HG03025 (cell line): ENCODE measurements around the gene NOS1AP.
"Not testable (repeated sequence)": the region's sequence is repeated elsewhere in the genome, so short reads cannot be mapped to it uniquely, and the experiment has no call there.

Experiments used
- ATAC-seq: cut with Tn5 transposase; IDR thresholded peaks from one replicate; pipeline ENCODE4 v1.9.1; 2021; ENCODE audit warnings: mild to moderate bottlenecking, moderate library complexity; ENCODE audit not compliant: unreplicated experiment, low FRiP score

Gene NOS1AP

DNA sequence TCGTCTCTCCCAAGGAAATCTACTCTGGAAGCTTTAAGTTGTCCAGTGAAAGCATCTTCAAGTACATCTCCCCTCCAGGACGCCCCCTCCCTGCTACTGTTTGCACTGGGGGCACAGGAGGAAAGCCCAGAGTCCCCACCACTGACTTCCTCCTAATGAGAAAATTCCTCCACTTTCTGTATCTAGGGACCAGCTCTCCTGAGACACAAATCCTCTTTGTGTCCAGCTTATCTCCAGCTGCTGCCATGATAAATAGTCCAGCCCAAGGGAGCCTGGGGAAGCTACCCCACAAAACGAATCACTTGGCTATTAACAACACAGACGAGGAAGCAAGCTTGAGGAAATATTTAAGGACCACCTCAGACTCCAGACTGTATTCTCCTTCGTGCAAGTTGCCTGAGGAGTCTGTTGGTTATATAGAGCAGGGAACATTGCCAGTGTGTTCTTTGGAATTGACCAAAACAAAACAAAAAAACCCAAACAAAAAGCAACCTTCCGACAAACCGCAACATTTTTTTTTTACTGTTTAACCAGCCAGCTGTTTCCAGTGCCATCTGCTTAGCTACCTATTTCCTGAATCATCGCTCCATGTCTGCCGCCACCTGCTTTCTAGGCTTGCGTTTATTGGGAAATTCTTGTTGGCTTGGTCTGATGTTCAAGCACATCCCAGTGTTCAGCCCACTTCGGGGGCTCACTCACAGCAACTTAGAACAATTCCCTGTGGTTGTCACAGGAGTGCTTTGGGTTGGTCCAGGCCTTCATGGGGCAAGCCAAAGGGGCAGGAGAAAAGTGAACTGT lies 319.7 kb downstream of the NOS1AP start:
- no peak for ATAC-seq

DNA sequence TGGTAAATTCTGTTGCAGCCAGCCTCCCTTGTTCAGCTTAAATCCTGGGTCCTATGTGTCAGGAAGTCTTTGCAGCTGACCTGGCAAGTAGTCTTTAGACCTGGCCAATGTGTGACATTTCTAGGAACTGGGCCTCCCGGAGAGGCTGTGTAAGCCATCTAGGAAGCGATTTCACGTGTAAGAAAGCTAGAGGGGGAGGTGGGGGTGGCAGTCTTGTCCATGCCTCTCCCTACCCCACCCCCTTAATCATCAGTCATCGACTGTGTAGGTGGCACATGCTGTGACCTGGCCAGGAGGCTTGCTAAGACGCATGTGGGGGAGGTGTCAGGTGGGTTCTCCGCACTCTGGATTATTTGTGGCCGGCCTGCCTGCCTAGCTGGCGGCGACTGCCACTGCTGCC lies 320.5 kb downstream of the NOS1AP start:
- ATAC-seq, result no peak

DNA sequence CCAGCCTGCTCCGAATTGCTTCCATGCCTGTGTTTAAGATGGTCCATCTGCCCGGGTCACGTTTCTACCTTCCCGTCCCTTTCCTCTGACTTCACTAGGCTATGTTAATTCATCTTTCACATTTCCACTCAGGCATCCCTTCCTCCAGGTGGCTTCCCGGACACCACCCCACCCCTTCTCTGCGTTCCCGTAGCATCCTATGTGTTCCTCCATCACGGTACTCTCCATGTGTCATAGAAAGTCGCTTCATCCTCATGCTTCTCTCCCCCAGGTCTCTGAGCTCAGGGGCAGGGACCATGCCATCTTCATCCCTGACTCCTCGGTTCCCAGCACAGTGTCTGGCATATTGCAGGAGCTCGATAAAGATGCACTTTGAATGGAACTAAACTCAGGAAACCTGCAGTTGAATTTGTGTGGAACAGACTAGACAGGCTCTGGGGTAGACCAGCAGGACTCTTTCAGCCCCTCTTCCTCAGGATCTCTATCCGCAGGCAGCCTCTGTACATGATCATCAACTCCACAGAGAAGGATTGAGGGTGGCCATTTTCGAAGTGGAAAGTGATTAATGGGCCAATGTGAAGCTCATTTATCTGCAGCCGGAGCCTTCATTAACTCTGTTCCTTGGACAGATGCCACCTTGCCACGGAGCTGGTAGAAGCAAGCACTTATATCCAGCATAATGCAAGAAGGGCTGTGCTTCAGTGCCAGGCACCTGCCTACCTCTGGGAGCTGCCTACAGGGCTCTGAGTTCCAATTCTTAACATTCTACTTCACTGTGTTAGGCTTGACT lies 321.1 kb downstream of the NOS1AP start:
- ATAC-seq, result no peak

DNA sequence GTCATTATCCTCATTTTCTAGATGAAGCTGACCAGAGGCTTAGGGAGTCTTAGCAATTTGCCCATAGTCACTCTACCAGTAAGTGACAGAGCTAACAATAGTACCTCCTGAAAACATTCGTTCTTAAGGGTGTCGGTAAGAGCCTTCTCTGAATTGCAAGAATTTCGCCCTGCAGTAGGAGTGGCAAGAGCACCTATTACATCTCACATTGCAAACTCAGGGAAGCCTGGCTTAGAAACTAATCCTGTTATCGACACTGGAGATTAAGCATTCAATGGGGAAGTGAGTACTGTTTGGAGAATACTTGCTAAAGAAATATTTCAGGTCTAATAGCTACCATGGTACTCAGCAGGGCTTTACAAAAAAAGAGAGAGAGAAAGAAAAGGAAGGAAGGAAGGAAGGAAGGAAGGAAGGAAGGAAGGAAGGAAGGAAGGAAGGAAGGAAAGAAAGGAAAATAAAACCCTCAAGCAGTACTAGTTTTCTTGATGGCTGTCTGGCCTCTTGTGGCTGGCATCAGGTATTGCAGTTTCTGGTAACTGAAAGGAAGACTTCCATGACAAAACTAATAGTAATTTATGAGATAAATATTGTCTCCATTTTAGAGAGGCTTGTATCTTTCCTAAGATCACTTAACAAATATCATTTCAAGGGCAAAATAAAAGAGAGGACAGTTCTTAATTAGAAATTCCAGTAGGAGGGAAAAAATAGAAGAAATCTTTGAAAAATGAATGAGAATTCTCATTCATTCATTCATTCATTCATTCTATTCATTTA lies 322.5 kb downstream of the NOS1AP start:
- ATAC-seq, result no peak

DNA sequence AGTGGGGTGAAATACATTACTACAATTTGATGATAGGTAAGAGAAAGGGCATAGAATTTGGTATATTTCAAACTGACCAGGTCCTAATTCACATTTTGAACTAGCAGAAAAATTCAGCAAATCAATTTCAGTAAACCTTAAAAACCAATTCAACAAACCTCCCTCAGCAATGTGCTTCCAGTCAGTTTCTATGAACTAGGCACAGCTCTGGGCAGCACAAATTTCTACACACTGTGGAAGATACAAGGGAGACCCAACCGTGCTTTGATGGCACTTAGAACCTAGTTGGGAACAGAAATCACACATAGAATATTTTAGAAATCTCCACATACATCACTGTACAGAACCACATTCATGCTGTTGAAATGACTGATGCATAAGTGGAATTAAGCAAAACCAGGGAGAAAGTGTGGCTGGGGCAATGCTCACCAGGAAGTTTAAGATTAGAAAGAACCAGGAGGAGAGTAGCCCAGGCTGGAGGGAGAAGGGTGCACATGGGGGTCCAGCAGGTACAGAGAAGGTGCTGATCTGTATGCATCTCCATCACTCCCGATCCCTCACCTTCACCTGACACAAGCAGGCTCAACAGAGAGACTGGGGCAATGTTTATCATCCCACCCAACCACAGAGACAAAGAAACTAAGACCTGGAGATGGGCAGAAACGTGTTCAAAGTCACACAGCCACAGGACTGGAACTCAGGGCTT lies 326.9 kb downstream of the NOS1AP start:
- ATAC-seq, result no peak

DNA sequence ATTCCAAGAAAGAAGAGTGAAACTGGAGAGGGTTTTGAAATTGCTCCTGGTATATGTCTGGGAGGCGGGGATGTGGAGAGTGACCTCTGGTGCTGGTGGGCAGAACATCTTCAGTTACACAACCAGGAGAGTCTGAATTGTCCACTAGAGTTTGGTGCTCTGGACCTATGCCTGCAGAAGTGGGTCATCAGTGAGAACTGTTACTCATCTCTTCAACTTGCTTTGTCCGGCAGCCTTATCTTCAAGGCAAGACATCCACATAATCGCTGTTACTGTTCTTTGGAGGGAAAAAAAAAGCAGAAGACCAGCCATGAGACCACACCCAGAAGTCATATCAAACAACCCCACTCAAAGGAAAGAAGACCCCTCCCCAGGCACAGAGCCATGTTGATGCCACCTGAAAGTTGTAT lies 327.6 kb downstream of the NOS1AP start:
- no peak for ATAC-seq

DNA sequence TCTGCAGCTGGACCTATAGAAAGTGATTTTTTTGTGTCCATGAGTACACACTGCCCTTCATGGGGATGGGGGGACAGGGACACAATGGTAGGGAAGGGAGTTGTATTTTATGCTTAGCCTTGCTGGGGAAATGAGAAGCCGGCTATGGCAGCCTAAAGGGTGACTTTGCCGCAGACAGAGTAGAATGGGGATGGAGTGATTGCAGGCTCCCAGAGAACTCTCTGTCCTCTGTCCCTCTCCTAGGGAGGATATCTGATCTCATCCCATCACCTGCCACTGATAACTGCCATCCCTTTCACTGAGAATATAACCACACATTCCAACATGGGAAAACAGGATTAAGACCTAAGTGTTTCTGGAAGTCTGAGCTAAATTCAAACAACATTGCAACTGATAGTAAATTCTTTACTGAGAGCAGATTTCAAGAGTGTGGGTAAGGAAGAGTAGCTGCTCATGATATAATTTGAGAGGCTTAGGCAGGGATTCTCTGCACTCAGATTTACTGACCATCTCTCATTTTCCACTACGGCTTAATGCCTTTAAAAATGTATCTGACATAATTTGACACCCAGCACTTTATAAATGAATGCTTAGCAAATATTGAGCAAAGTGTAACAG lies 328.6 kb downstream of the NOS1AP start:
- no peak for ATAC-seq

DNA sequence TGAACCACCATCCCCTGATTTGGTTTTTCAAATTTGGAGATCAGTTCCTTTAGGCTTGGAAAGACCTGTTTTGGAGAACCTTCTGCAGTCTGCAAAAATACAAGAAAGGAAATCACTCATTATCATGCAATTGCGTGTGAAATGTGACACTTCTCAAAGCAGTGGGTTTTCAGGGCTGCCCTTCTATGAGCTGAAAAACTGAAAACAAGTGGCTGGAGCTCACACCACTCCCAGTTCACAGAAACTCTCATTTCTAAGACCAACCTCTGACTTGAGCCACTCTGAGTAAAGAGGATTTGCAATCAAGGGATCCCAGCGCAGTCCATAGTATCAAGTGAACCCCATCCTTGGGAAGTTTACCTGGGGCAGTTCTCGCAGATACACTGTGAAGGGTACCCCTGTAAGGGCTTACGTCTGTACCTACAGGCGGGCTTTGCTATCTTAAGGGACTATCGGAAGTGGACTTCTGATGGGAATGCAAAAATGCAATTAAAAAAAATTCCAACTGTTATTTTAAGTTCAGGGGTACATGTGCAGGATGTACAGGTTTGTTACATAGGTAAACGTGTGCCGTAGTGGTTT lies 329.6 kb downstream of the NOS1AP start:
- ATAC-seq, result no peak

DNA sequence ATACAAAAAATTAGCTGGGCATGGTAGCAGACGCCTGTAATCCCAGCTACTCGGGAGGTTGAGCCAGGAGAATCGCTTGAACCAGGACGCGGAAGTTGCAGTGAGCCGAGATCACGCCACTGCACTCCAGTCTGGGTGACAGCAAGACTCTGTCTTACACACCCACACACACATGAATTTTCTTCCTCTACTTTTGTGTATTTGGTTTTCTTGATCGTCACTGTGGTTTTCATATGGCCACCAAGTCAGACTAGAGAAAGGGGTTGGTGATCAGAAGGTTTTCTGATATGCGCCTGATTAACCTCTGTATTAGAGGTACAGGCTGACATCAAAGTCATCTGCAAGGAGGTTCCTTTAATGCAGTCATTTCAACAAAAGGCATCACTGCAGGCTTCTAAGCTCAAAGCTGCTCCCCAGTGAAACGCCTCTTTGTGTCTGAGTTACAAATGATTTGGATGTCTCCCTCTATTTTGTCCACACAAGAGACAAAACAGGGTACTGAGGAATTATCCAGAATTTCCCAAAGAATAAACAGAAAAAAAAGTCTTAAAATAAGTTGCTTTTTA lies 331.4 kb downstream of the NOS1AP start:
- no peak for ATAC-seq

DNA sequence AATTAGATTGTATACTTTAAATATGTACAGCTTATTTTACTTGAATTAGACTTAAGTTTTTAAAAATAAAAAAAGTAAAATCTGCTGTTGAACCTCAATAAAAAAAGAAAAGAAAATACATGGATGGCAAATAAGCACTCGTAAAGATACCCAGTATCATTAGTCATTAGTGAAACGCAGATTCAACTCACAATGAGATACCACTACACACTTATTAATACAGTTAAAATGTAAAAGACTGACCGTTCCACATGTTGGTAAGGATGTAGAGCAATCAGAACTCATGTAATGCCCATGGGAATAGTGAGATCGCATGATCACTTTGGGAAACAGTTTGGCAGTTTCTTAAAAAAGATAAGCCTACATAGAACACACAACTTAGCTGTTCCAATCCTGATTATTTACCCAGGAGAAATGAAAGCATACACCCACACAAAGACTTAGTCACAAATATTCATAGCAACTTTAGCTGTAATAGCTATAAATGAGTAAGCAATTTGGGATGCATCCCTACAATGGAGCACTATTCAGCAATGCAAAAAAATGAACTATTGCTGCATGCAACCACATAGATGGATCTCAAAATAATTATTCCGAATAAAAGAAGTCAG lies 335.2 kb downstream of the NOS1AP start:
- no peak for ATAC-seq

DNA sequence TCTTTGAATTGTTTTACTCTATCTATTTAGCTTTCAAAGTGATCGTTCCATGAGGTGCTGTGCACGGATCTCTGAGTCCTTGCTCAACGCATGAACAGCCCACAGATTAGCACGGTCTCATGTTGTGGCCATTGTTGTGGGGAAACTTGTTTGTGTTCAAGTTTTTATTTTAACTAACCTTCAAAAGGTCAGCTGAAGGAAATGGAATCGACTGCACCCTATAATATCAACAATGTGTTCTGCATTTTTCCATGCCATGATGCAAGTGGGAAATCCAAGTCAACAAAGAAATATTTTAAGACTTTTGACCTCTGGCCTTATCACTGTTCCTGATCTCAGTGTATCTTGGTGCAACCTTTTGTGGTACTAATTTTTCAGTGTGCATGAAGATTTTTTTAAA lies 336.3 kb downstream of the NOS1AP start:
- ATAC-seq, result no peak

DNA sequence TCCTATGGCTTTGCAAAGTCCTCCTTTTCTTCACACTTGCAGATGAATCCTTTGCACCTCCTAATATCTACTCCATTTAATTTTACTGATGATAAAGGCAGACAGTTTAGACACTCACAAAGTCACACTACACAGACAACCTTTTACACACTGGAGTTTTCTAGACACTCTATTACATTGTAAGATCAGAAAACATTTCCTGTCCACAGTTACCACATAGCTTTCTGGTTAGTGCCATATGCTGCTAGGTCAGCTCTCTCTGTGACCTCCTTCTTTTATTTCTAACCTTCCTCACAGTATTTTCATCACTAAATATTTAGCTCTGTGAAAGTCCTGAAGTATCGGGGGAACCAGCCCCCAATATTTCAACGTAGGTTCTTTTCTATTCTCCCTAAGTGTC lies 337.3 kb downstream of the NOS1AP start:
- no peak for ATAC-seq

DNA sequence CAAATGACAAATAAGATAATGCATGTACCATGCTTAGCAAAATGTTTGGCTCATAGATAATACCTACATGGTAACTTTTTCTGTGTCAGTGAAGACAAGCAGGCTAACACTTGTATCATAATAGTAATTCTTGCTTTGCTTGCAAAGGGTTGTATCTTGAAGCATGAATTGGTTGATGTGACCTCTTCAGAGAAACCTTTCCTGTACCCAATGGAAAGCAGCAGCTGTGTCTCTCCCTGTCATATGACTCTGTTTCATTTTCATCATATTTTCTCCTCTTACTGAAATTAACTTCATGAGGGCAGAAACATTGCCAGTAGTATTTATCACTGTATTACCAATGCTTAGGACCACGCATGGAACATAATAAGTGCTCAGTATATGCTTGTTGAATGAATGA lies 338.0 kb downstream of the NOS1AP start:
- ATAC-seq, result no peak

DNA sequence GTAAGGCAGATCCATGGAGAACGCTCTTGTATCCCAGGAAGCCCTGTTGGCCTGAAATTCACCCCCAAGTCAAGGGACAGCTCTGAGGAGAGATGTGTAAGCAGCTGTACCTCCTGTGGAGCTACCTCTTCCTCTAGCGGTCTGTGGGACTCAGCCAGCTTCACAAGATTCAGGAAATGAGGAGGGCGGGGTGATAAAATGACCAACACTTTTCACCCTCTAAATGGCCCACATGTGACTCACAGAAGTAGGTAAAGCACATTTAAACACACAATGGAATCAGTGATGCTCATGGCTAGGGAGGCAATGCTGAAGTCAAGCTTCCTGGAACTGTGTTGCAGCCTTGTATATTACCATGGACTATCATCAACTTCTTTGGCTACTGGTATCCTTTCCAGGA lies 342.5 kb downstream of the NOS1AP start, which contains the start of gene SH2D1B:
SH2D1B (minus strand) TSS at position 135 of the 400 bp plus-strand sequence; CDS start at position 15, 120 bp downstream.
- ATAC-seq, result no peak

DNA sequence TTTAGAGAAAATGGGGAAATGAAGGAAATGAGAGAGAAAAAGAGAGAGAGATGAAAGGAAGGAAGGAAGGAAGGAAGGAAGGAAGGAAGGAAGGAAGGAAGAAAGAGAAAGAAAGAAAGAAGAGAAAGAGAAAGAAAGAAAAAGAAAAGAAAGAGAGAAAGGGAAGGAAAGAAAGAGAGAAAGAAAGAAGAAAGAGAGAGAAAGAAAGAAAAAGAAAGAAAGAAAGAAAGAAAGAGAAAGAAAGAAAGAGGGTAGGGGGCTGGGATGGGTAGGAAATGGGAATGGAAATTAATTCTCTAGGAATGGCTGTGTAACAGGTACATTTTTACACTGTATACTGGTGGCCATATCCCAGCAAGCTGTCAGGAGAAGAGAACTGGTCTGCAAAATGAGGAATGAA lies 346.7 kb downstream of the NOS1AP start:
- no peak for ATAC-seq

DNA sequence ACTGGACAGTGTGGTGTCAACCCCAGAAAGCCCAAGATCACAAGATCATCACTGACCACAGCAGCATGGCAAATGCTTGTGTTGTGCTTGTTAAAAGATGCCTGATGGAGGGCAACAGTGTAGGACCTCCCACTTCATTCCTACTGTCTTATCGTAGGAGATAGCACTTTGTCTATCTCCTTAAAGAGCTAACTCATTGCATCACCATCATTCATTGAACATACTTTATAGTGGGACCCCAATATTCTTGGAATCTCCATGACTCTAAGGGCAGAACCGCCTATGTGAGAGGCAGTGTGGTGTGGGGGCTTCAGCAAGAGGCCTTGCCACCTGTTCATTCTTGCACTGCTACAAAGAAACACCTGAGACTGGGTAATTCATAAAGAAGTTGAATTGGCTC lies 347.4 kb downstream of the NOS1AP start:
- no peak for ATAC-seq

DNA sequence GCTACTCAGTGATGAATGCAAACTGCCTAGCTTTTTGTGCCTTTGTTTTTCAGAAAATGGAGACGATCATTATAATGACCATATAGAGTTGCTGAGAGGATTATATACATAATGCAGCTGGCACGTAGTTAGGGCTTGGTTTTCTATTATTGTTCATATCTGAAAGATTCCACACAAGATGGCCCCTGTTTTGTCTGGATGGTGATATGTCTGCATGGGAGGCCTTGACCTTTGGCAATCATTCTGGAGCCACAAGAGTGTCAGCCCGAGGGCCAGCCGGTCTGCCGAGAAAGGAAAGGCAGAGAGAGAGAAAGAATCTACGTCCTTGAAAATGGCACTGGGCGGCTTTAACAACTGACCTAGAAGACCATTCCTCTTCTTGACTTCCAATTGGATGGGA lies 348.2 kb downstream of the NOS1AP start:
- no peak for ATAC-seq

DNA sequence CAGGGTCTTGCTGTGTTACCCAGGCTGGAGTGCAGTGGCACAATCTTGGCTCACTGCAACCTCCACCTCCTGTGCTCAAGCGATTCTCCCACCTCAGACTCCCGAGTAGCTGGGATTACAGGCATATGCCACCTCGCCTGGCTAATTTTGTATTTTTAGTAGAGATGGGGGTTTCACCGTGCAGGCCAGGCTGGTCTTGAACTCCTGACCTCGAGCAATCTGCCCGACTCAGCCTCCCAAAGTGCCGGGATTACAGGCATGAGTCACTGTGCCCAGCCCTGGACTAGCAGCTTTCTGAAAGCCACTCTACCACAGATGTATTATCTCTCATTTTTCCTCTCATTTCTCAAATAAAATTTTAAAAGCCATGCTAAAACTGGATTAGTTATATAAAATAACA lies 349.1 kb downstream of the NOS1AP start:
- not testable (repeated sequence) for ATAC-seq

DNA sequence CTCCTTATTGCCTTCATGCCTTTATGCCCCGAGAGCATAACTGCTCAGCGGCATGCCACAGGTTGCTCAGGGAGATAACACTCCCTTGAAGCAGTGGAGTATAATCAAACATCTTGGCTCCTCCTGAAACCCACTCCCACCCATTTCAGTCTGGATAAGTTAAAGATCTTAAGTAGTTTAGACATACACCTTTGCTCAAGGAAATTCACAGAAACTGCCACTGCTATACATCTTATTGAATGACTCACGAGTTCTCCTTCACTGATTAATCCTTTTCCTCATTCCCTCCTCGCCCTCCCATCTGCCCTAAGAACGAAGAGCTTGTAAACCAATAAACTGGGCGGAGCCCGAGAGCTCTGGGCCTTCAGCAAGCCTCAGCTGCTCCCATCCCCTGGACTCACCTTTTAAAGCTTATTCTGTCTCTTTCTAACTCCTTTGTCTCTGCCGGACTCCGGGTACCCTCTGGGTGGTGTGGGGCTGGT lies 350.0 kb downstream of the NOS1AP start:
- ATAC-seq, result not testable (repeated sequence)
